ENCODE data around the gene PABPN1. TPM values are rescaled to one million over a fixed set of nuclear protein-coding genes. Genes with fewer than 3 reads are reported as not detected.

PABPN1 gene
- total and polyA plus RNA-seq, 4 donors = 94.9 to 282 (median 176) TPM

Other genes with a start within 250 kb of the PABPN1 start
- gene ACIN1, start 226.3 kb upstream of the PABPN1 start, total RNA-seq = 100 to 1,000 TPM in 1 of 2 donors, 10 to 100 TPM in 1; 63.2 to 125 TPM
- 100 to 1,000 TPM; 196 to 229 TPM for gene ACIN1, start 226.3 kb upstream of the PABPN1 start, polyA plus RNA-seq (ENCODE audit: insufficient read length in 2 of 2)
- gene C14orf119, start 226.0 kb upstream of the PABPN1 start, total RNA-seq = 10 to 100 TPM; 35.4 to 57.2 TPM
- gene C14orf119, start 226.0 kb upstream of the PABPN1 start, polyA plus RNA-seq (ENCODE audit: insufficient read length in 2 of 2) = 10 to 100 TPM; 50.5 to 55.4 TPM
- under 1 TPM; 0.10 to 0.61 TPM for gene CIROP, start 216.5 kb upstream of the PABPN1 start, total RNA-seq
- under 1 TPM; 0.06 to 0.10 TPM for gene CIROP, start 216.5 kb upstream of the PABPN1 start, polyA plus RNA-seq (ENCODE audit: insufficient read length in 2 of 2)
- 1 to 10 TPM in 1 of 2 donors, under 1 TPM in 1; 0.17 to 1.5 TPM for gene CEBPE, start 202.2 kb upstream of the PABPN1 start, total RNA-seq
- not detected for gene CEBPE, start 202.2 kb upstream of the PABPN1 start, polyA plus RNA-seq (ENCODE audit: insufficient read length in 2 of 2)
- 10 to 100 TPM in 1 of 2 donors, 1 to 10 TPM in 1; 8.6 to 18.9 TPM for gene SLC7A8, start 137.8 kb upstream of the PABPN1 start, total RNA-seq
- 10 to 100 TPM; 15.6 to 18.7 TPM for gene SLC7A8, start 137.8 kb upstream of the PABPN1 start, polyA plus RNA-seq (ENCODE audit: insufficient read length in 2 of 2)
- not detected for gene RNF212B, start 83.5 kb upstream of the PABPN1 start, total RNA-seq
- not detected for gene RNF212B, start 83.5 kb upstream of the PABPN1 start, polyA plus RNA-seq (ENCODE audit: insufficient read length in 2 of 2)
- 10 to 100 TPM in 1 of 2 donors, 1 to 10 TPM in 1; 4.9 to 15.0 TPM for gene HOMEZ, start 35.3 kb upstream of the PABPN1 start, total RNA-seq
- 10 to 100 TPM; 12.0 to 13.5 TPM for gene HOMEZ, start 35.3 kb upstream of the PABPN1 start, polyA plus RNA-seq (ENCODE audit: insufficient read length in 2 of 2)
- gene PPP1R3E, start 18.6 kb upstream of the PABPN1 start, total RNA-seq = 10 to 100 TPM; 11.3 to 15.7 TPM
- gene PPP1R3E, start 18.6 kb upstream of the PABPN1 start, polyA plus RNA-seq (ENCODE audit: insufficient read length in 2 of 2) = 10 to 100 TPM; 30.7 to 37.2 TPM
- 10 to 100 TPM; 22.4 to 27.7 TPM for gene BCL2L2, start 14.6 kb upstream of the PABPN1 start, total RNA-seq
- 10 to 100 TPM; 37.4 to 41.1 TPM for gene BCL2L2, start 14.6 kb upstream of the PABPN1 start, polyA plus RNA-seq (ENCODE audit: insufficient read length in 2 of 2)
- gene SLC22A17, start 31.4 kb downstream of the PABPN1 start, total RNA-seq = 100 to 1,000 TPM; 167 to 333 TPM
- 100 to 1,000 TPM; 494 to 541 TPM for gene SLC22A17, start 31.4 kb downstream of the PABPN1 start, polyA plus RNA-seq (ENCODE audit: insufficient read length in 2 of 2)
- gene EFS, start 43.7 kb downstream of the PABPN1 start, total RNA-seq = 10 to 100 TPM; 11.1 to 26.5 TPM
- gene EFS, start 43.7 kb downstream of the PABPN1 start, polyA plus RNA-seq (ENCODE audit: insufficient read length in 2 of 2) = 10 to 100 TPM; 42.7 to 45.6 TPM
- not detected for gene IL25, start 51.4 kb downstream of the PABPN1 start, total RNA-seq
- not detected for gene IL25, start 51.4 kb downstream of the PABPN1 start, polyA plus RNA-seq (ENCODE audit: insufficient read length in 2 of 2)
- gene CMTM5, start 55.6 kb downstream of the PABPN1 start, total RNA-seq = 10 to 100 TPM; 33.9 to 46.7 TPM
- 10 to 100 TPM; 71.8 to 78.2 TPM for gene CMTM5, start 55.6 kb downstream of the PABPN1 start, polyA plus RNA-seq (ENCODE audit: insufficient read length in 2 of 2)
- gene MYH6, start 86.8 kb downstream of the PABPN1 start, total RNA-seq = under 1 TPM in 1 of 2 donors, not detected in 1; 0.11 TPM
- under 1 TPM in 1 of 2 donors, not detected in 1; 0.16 TPM for gene MYH6, start 86.8 kb downstream of the PABPN1 start, polyA plus RNA-seq (ENCODE audit: insufficient read length in 2 of 2)
- gene MYH7, start 114.2 kb downstream of the PABPN1 start, total RNA-seq = 1 to 10 TPM in 1 of 2 donors, under 1 TPM in 1; 0.99 to 1.2 TPM
- 1 to 10 TPM; 2.2 to 2.9 TPM for gene MYH7, start 114.2 kb downstream of the PABPN1 start, polyA plus RNA-seq (ENCODE audit: insufficient read length in 2 of 2)
- 10 to 100 TPM; 47.4 to 51.8 TPM for gene NGDN, start 148.2 kb downstream of the PABPN1 start, total RNA-seq
- 10 to 100 TPM; 49.0 to 53.5 TPM for gene NGDN, start 148.2 kb downstream of the PABPN1 start, polyA plus RNA-seq (ENCODE audit: insufficient read length in 2 of 2)
- gene ZFHX2, start 230.3 kb downstream of the PABPN1 start, total RNA-seq = 1 to 10 TPM; 1.8 to 4.9 TPM
- gene ZFHX2, start 230.3 kb downstream of the PABPN1 start, polyA plus RNA-seq (ENCODE audit: insufficient read length in 2 of 2) = 10 to 100 TPM; 23.8 to 31.3 TPM
- 10 to 100 TPM; 15.1 to 16.5 TPM for gene THTPA, start 234.8 kb downstream of the PABPN1 start, total RNA-seq
- gene THTPA, start 234.8 kb downstream of the PABPN1 start, polyA plus RNA-seq (ENCODE audit: insufficient read length in 2 of 2) = 10 to 100 TPM; 35.6 to 36.7 TPM
- gene AP1G2, start 246.3 kb downstream of the PABPN1 start, total RNA-seq = 10 to 100 TPM; 16.4 to 35.5 TPM
- 10 to 100 TPM; 57.6 to 82.3 TPM for gene AP1G2, start 246.3 kb downstream of the PABPN1 start, polyA plus RNA-seq (ENCODE audit: insufficient read length in 2 of 2)